Small intestine (tissue), 7 donors: ENCODE data around the gene JARID2. TPM values are rescaled to one million over a fixed set of nuclear protein-coding genes. Genes with fewer than 3 reads are reported as not detected.

Source experiments
- DNase-seq, 2 donors: peaks; one replicate each; pipeline versions ENCODE4 v3.0.0 to v3.0.0-alpha.2; 2013
- FAIRE-seq: peaks from 2 replicates; lab custom pipeline; 2012; peaks lifted over from hg19 to GRCh38; lab: Jason Lieb, UNC
- H3K27ac ChIP-seq, 3 donors: one replicate each; pipeline ENCODE4 v1.5.1; 2013; ENCODE audit warnings: low read length in 2 of 3, mild to moderate bottlenecking in 2 of 3, control low read depth in 1 of 3, inconsistent platforms in 1 of 3, low read depth in 1 of 3, moderate library complexity in 1 of 3
- H3K27me3 ChIP-seq, 3 donors: one replicate each; pipeline ENCODE4 v1.6.1; 2013; ENCODE audit warnings: low read length in 3 of 3, inconsistent platforms in 1 of 3; ENCODE audit not compliant: control insufficient read depth in 3 of 3, insufficient read depth in 3 of 3
- H3K36me3 ChIP-seq, 3 donors: one replicate each; pipeline ENCODE4 v1.6.1; 2013; ENCODE audit warnings: low read length in 3 of 3, inconsistent platforms in 1 of 3, low read depth in 1 of 3, mild to moderate bottlenecking in 1 of 3, moderate library complexity in 1 of 3; ENCODE audit not compliant: control insufficient read depth in 3 of 3, insufficient read depth in 2 of 3
- H3K4me1 ChIP-seq, 3 donors: one replicate each; pipeline ENCODE4 v1.6.1; 2013; ENCODE audit warnings: low read length in 2 of 3, inconsistent platforms in 1 of 3, low read depth in 1 of 3, mild to moderate bottlenecking in 1 of 3, moderate library complexity in 1 of 3; ENCODE audit not compliant: control insufficient read depth in 3 of 3, insufficient read depth in 2 of 3
- H3K4me3 ChIP-seq, 3 donors: one replicate each; pipeline ENCODE4 v1.5.1; 2013; ENCODE audit warnings: low read length in 3 of 3, control low read depth in 1 of 3, inconsistent platforms in 1 of 3, low read depth in 1 of 3, mild to moderate bottlenecking in 1 of 3, moderate library complexity in 1 of 3
- H3K9me3 ChIP-seq, 2 donors: one replicate each; pipeline ENCODE4 v1.6.1; 2013; ENCODE audit warnings: low read depth in 1 of 2, low read length in 1 of 2; ENCODE audit not compliant: control insufficient read depth in 2 of 2, insufficient read depth in 1 of 2
- WGBS, 3 donors: extraction: QIAGEN DNeasy Blood & Tissue Kit; methylation state at CpG; one replicate each; pipeline ENCODE4 v1.1.7; 2013; 5-methylcytosine and 5-hydroxymethylcytosine counted together
- polyA plus RNA-seq, 4 donors: library from polyadenylated mRNA; stranded (reverse) in 3 of 4; unstranded in 1 of 4; fragments of 200-250 nt in 3 of 4; fragments of 120-200 nt in 1 of 4; gene quantifications; one replicate each; pipeline versions ENCODE4 v1.2.1 to v1.2.3, GENCODE V29; 2013
- donor health status: healthy with polysubstance abuse.
- donor health status: control.
- donor health status: control.
- donor health status: Bipolar disorder and iron deficiency.
- donor health status: healthy.

JARID2 gene
- polyA plus RNA-seq, 4 donors = 4.9 to 10.5 (median 6.7) TPM

DNA sequence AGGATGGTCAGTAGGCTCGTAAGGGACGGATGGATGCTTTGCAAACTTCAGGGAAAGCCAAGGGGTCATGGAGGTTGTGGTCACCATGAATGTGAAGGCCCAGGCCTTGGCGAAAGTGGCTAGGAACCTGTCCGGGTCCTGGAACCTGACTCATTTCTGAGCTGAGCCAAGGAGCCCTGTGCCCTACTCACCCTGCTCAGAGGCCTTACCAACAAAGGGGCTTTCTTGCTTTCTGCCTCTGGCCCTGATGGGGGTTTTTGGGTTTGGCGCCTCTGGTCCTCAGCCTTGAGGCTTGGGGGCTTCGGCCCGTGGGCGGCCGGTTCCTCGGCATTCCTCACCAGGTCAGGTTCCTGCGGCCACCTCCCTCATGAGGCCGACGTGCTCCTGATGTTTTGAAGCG is 261.9 kb downstream of the JARID2 start:
- H3K27me3 ChIP-seq = no peaks in the 10 kb centered on the region
- no peak overlapping the region for H3K27ac ChIP-seq
- 89 to 92% (median 90%) methylated on average over 14 of the region's 14 CpGs for WGBS, 3 donors
- no peak for FAIRE-seq
- no peak for DNase-seq
- H3K36me3 ChIP-seq = peaks cover 0 to 89% (median 20%) of the 10 kb centered on the region in 3 donors
- H3K4me3 ChIP-seq = no peak overlapping the region
- H3K9me3 ChIP-seq = no peaks in the 10 kb centered on the region
- peaks cover 0 to 8% (median 0%) of the 10 kb centered on the region in 3 donors for H3K4me1 ChIP-seq

- FAIRE-seq = no peak
- 90 to 95% (median 92%) methylated on average over 6 of the region's 6 CpGs for WGBS, 3 donors
- no peak overlapping the region for H3K4me3 ChIP-seq
- no peak for DNase-seq
- peaks cover 0 to 8% (median 0%) of the 10 kb centered on the region in 3 donors for H3K4me1 ChIP-seq
- H3K27ac ChIP-seq = no peak overlapping the region
- H3K36me3 ChIP-seq = peaks cover 0 to 90% (median 21%) of the 10 kb centered on the region in 3 donors
- no peaks in the 10 kb centered on the region for H3K9me3 ChIP-seq
- H3K27me3 ChIP-seq = no peaks in the 10 kb centered on the region
These were observed 262.6 kb downstream of the JARID2 start for GRCh38 chr6:15508441-15508871.

- H3K9me3 ChIP-seq = no peaks in the 10 kb centered on the region
- WGBS, 3 donors = 85 to 86% (median 85%) methylated on average over 15 of the region's 15 CpGs
- H3K36me3 ChIP-seq = peaks cover 0 to 90% (median 23%) of the 10 kb centered on the region in 3 donors
- no peak overlapping the region for H3K4me3 ChIP-seq
- H3K27me3 ChIP-seq = no peaks in the 10 kb centered on the region
- H3K27ac ChIP-seq = peak overlapping the region in 1 of 3 donors; percentile 2
- DNase-seq (no peak), FAIRE-seq (no peak)
- peaks cover 0 to 8% (median 0%) of the 10 kb centered on the region in 3 donors for H3K4me1 ChIP-seq
These were observed 263.1 kb downstream of the JARID2 start for GRCh38 chr6:15508931-15509330.

DNA sequence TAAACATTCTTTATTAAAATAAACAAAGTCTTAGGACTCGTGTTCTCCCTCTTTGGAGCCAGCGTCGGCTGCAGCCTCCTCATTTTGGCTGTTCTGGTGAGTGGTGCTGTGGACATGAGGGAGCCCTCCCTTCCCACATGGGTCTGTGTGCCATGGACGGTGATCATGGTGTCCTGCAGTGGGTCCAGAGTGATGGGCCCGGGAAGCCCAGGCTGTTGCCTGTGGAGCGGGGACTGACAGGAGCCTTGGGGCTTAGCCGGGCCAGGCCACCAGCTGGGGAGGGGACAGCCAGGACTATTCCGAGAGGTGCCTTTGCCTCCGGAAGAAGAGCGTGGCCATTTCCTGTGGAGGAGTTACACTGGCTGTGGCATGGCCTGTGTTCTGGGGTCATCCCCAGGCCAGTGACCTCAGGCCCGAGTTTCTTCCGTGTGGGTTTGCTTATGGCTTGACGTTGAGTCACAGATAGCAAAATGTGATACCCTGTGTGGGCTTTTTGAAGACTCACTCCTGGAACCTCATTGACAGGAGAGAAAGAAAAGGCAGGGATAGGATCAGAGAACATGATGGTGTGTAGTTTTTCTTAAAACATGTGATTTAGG is 263.6 kb downstream of the JARID2 start:
- WGBS, 3 donors = 80 to 86% (median 86%) methylated on average over 13 of the region's 13 CpGs
- peaks cover 0 to 5% (median 0%) of the 10 kb centered on the region in 3 donors for H3K4me1 ChIP-seq
- H3K4me3 ChIP-seq = no peak overlapping the region
- peak overlapping the region in 1 of 3 donors; percentile 2 for H3K27ac ChIP-seq
- no peaks in the 10 kb centered on the region for H3K27me3 ChIP-seq
- H3K36me3 ChIP-seq = peaks cover 0 to 90% (median 24%) of the 10 kb centered on the region in 3 donors
- H3K9me3 ChIP-seq = no peaks in the 10 kb centered on the region
- FAIRE-seq = no peak
- DNase-seq = no peak

GRCh38 chr6:15510121-15510520 is 264.3 kb downstream of the JARID2 start:
- DNase-seq (no peak), FAIRE-seq (no peak)
- H3K27ac ChIP-seq = no peak overlapping the region
- WGBS, 3 donors = 96 to 100% (median 97%) methylated on average over 6 of the region's 6 CpGs
- H3K36me3 ChIP-seq = peaks cover 0 to 91% (median 24%) of the 10 kb centered on the region in 3 donors
- no peaks in the 10 kb centered on the region for H3K27me3 ChIP-seq
- H3K4me3 ChIP-seq = no peak overlapping the region
- H3K4me1 ChIP-seq = peaks cover 0 to 5% (median 0%) of the 10 kb centered on the region in 3 donors
- H3K9me3 ChIP-seq = no peaks in the 10 kb centered on the region

DNA sequence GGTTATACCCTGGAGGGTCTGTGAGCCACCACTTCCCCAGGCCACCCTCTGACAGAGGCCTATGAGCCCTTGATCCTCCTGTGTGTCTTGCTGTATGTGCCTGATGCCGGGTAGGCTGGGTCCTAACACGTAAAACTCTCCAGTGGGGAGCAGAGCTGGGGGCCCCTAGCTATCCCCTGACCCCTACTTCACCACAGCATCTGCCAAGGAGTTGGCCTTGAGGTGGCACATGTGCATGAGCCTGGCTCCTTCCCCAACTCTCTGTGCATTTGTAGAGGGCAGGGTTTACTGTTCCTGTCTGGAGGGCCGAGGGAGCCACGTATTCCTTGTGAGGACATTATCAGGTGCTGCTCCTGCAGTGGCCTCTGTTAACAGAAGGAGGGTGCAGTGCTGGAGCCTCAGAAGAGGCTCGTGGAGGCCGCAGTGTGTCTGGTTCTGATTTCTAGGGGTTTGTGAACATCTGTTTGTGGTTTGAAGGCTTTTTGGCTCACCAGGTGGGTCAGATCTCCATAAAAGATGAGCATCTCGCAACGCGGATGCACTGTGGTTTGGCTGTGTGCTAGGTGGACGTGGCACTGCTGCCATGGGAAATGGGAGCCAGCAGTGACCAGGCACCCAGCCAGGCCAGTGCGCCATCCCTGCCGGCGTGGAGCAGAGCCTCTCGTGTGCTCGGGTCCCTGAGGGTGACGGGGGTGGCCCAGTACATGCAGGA is 264.8 kb downstream of the JARID2 start:
- Histone ChIP-seq H3K4me3 (no peak overlapping the region), H3K4me1 (no peaks in the 10 kb centered on the region), H3K27ac (no peak overlapping the region), H3K27me3 (no peaks in the 10 kb centered on the region), H3K36me3 (peaks cover 0 to 90% (median 24%) of the 10 kb centered on the region in 3 donors), H3K9me3 (no peaks in the 10 kb centered on the region)
- DNase-seq (no peak), FAIRE-seq (no peak)
- WGBS, 3 donors = 83 to 86% (median 85%) methylated on average over 16 of the region's 16 CpGs

DNA sequence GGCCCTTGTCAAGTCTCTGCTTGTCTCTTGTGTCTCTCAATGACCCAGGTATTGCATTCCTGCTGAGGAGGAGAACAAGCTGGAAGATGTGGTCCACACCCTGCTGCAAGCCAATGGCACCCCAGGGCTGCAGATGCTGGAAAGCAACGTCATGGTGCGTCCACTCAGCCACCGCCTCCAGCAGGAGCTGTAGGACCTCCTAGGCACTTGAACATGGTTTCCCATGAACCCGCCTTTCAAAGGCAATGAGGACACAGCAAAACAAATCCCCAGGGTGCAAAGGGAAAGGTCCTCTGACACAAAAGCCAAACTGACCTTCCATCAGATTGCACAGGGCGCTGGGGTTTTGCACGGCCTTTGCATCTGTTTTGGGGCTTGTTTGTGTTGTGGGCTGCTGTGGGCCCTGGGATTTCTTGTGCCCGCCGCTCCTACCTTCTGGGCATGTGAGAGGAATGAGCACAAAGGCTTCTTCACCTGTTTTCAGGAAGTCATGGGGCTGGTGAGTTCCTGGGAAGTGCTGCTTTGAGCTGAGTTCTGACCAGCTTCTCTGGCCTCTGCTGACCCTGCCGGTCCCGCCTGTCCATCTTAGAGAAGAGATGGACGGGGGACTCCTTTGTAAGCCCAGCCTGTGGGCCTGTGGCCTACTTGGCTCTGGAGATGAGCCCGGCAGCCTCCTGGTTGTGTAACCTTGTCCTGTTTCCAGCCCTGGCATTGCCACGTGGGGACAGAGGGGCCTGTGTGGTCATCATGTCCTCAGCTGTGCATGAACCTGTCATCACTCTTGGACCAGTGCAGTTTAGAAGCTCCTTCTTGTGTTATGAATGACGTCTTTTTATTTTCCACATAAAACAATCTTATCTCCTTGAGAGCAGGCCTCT is 265.6 kb downstream of the JARID2 start:
- Histone ChIP-seq H3K27ac (no peak overlapping the region), H3K9me3 (no peaks in the 10 kb centered on the region), H3K4me1 (no peaks in the 10 kb centered on the region), H3K27me3 (no peaks in the 10 kb centered on the region), H3K36me3 (peaks cover 0 to 87% (median 23%) of the 10 kb centered on the region in 3 donors), H3K4me3 (no peak overlapping the region)
- 92 to 95% (median 93%) methylated on average over 14 of the region's 14 CpGs for WGBS, 3 donors
- DNase-seq (no peak), FAIRE-seq (no peak)

DNA sequence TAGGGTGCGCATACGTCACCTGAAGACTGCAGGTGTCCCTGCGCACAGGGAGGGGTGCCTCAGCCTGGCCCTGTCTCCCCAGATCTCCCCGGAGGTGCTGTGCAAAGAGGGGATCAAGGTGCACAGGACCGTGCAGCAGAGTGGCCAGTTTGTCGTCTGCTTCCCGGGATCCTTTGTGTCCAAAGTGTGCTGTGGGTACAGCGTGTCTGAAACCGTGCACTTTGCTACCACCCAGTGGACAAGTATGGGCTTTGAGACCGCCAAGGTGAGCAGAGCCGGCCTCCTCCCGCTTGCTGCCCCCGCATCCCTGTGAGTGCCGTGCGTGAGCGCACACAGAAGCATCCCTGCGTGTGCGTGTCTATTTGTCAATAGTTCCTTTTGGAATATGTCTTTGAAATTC is 266.3 kb downstream of the JARID2 start:
- no peaks in the 10 kb centered on the region for H3K27me3 ChIP-seq
- H3K36me3 ChIP-seq = peaks cover 0 to 89% (median 21%) of the 10 kb centered on the region in 3 donors
- H3K9me3 ChIP-seq = no peaks in the 10 kb centered on the region
- no peak for FAIRE-seq
- no peaks in the 10 kb centered on the region for H3K4me1 ChIP-seq
- whole genome bisulfite sequencing, 3 donors = 90 to 94% (median 91%) methylated on average over 18 of the region's 18 CpGs
- no peak for DNase-seq
- no peak overlapping the region for H3K27ac ChIP-seq
- H3K4me3 ChIP-seq = no peak overlapping the region
